Medulla oblongata (tissue), 1 donor: Measurements from ENCODE around the gene PRDM1.

Experiments used
- DNase-seq: peaks from one replicate; pipeline ENCODE4 v3.0.0-alpha.2; 2015; ENCODE audit errors: extremely low spot score

PRDM1 gene

DNA sequence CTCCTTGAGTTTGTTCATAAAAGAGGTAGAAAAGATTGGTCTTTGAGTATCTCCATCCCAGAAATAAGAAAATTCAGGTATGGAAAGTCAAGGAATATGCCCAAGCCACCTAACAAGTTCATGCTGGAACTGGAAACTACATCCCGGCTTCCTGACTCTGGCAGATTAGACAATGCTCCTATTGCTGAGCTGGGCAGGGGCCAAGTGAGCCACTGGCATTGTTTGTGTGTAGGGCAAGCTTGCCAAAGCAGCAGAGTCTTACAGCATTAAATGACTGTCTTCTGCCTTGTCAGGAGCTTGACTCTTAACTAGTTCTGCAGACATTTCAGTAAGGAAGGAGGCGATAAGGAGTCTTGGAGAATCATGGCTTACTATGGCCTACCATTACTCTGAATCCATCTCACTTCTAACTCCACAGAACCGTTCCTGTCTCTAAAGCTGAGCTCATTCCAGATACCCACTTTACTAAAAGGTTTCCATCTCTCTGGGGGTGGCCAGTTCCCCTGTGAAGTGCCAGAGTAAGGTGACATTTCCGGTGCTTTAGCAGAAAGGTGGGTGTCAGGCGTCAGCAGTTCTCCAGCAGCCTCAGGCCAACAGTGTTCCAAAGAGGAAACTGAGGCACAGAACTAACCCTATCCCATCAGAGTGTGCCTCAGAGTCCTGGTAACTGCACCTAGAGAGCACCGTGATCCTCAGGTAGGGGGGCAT lies 30.1 kb downstream of the PRDM1 start:
- DNase-seq, result peak; percentile 93

DNA sequence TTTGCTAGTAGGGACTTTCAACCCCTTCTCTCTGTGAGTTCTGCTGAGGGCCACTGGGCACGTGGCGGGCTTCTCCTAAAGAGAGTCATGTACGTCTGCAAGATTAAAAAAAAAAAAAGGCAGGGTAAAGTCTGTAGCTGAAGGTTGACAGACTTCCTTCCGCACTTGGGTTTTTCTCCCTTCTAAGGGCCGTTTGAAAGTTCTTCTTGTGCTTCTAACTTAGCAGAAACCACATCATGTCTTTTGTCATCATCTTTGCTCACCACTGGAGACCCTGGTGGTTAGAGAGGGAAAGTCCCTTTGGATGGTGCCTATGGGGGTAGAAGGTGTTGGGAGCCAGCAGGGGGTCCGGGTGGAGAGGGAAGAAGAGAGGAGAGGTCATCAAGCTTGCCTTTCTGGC lies 31.4 kb downstream of the PRDM1 start:
- no peak for DNase-seq

DNA sequence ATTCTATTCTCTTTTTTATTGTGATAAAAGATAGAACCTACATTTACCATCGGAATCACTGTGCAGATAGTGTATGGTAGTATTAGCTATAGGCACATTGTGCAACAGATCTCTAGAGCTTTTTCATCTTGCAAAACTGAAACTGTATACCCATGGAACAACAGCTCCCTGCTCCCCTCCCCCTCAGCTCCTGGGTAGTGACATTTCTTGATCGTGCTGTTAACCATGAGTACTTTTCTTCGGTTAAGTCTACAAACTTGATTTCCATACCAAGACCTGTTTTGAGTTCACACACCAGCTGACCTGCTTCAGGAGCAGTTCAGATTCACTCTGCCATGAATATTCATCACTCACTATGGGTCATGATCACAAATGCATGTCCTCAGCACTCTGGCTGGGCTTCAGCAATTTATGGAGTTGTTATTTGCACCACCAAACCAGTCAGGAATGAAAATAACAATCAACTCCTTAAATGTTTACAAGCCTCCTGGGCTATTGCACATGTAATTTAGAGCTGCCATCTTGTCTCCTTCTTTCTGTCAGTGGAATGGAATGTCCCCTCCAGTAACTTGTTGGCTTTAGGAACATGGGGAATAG lies 32.8 kb downstream of the PRDM1 start:
- no peak for DNase-seq

DNA sequence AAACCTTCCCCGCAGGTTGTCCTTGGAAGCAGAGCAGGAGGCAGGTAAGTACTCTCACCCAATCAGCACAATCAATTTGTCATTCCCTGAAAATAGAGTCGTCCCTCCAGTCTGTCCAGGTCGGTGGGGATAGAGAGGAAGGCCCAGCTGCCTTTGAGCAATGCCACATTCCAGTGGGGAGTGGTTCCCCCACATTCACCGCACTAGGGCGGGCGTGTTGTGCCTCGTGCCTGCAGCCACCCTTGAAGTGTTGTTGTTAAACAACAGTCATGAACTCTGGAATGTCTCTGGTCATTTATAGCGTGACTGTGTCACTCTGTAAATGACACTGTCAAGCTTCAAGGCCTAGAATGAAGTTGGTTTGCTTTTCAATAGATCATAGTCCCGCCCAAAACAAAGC lies 33.4 kb downstream of the PRDM1 start:
- DNase-seq, result no peak

DNA sequence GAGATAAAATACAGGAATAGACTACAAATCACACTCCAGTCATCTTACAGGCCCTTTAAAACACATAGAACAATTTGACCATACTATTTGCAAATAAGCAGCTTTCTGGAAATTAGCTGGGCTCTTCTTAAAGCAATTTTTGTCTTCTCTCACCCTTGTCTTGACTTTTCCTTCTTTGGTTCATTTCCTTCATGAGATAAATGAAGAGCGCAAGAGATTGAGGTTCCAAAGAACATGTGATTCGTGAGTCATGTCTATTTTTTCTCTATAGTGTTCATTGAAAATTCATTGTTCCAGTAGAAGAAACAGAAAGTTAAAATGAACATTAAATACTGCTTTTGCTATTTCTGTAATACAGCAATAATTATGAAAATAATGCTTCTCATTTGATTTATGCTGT lies 33.9 kb downstream of the PRDM1 start:
- DNase-seq, result no peak

DNA sequence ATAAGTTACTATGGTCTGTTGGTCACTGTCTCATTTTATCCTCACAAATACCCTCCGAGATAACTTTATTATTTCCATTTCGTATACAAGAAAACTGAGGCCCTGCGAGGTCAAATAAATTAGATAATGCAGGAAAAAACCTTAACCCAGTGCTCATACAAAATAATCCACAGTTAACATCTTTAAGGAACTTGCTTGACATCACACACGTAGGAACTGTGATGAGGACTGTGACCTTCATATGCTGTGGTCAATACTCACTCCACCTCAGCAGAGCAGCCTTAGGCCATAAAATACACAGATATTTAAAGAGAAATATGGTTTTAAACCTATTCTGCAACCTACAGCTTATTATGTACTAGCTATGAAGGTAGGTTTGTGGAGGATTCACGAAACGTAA lies 34.3 kb downstream of the PRDM1 start:
- no peak for DNase-seq

DNA sequence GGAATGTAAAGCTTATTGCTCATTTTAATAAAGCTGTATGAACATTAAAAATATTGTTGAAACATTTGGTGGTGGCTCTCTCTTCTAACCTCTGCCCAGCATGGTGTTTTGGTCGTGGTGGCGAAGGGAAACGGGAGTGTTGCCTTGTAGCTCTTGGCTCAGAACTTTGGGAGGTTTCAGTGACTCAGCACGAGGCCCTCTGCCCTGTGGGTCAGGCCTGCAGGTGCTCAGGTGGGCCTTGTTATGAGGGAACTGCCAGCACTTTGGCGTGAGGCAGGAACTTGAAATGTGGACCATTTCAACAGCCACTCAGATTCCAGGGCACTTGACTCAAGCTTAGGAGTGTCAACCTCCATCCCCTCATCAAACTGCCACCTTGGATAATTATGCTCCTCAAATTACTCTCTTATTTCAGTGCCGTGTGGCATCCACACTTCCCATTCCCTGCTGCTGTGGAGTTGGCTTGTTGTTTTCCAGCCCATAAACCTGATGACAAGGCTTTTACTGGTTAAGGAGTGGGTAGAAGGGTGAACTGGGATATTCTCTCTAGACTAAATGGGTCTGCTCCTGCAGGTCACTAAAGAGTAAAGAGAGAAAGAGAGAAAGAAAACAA lies 36.3 kb downstream of the PRDM1 start:
- no peak for DNase-seq

DNA sequence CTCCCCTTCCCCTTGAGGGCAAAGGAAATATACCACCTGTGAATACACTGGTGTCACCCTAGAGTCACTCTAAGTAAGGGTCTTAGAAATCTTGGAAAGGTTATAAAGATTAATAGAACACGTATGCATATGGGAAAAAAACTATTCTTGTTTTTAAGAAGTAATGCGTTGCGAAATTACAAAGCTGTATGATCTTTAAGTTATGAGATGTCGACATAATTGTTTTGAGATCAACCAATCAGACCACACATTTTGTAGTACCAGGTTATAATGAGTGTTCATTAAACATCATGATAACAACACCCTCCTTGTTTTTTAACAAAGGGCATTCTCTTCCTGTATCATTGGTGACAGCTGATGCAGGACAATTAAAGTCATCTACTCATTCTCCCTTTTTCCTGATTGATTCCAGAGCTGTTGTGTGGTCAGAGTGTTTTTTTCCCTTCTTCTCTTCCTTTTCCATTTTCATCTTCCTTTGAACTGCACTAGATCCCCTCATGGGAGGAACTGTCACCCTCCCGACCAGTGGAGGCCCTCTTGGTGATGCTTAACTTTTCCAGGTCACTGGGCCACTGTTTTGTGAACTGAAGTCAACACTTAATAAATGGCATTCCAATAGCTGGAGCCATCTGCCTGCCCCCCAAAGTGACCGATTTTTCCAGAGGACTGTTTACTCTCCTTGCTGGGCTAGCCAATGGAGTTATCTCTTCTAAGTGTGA lies 37.0 kb downstream of the PRDM1 start:
- DNase-seq, result no peak

DNA sequence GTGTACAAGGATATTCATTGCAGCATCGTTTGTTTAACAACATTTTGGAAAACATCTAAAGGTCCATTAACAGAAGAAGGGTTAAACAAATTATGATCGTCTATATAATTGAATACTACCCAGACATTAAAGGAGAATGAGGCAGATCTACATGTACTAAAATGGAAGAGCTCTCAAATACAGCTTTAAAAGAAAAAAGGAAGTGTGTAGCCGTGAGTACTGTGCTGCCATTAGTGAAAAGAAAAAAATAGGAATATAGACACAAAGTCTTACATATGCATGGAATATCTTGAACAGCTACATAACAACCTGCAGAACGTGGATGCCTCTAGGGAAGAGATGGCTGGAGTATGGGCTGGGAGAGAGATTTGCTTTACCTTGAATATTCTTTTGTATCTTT lies 37.9 kb downstream of the PRDM1 start:
- DNase-seq, result no peak

DNA sequence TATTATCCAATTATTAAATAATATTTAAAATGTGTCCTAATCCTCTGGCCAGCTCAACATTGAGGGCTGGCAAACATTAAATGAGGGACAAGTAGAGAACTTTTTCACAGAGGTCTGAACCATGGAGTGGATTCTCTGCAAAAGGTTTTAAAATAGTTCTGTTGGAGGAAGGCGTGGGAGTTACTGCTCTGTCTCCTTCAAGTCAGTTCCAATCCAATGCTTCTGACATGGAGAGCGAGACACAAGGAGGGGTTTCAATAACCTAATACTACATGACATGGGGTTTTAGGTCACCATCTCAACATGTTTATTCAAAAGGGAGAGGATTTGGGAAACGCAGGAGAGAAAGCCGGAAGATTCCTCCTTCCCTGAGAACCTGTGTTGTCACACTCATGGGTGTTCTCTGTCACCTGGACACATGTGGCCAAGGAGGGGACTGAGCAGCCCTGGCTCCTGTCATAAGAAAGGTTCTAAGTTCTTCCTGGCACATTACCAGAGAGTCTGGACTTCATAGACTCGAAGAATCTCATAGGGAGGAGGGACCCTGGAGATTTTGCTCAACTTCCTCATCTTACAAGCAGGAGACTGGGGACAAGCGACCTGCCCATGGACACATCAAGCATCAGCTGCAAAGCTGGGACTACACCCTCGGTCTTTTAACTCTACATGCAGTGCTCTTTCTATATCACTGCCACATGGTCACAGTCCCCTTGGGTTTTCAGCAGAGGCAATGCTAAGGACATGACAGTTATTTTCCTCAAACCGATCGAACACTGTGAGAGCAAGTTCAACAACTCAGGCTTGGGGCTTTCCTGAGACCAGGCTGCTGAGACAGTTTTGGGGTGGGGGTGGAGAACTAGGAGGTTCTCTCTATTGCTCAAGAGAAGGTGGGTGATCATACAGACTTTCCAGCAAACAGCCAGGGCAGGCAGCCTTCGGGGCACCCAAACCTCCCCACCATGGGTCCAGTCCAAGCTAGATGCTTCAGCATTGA lies 38.6 kb downstream of the PRDM1 start:
- peak; percentile 6 for DNase-seq

DNA sequence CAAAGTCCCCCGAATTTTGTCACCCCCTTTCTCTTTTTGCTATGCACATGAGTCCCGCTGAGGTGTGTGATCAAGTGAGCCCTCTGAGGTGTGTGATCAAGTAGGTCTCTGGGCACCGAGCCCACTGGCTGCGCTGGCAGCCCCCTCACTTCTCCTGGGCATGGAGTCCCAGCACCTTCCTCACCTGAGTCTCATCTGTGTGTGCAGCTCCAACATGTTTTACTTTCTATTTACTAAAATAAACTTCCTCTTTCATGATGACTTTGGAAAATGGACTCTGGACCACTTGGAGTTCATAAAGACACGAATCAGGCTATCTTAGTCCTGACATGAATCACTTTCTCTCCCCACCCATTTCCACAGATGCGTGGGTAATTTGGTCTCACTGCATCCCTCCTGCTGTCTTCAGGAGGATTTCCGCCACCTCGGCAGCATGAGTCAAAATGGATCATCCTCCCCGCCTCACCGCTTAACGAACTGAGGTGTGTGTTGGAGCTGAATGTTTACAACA lies 39.8 kb downstream of the PRDM1 start:
- DNase-seq, result no peak

DNA sequence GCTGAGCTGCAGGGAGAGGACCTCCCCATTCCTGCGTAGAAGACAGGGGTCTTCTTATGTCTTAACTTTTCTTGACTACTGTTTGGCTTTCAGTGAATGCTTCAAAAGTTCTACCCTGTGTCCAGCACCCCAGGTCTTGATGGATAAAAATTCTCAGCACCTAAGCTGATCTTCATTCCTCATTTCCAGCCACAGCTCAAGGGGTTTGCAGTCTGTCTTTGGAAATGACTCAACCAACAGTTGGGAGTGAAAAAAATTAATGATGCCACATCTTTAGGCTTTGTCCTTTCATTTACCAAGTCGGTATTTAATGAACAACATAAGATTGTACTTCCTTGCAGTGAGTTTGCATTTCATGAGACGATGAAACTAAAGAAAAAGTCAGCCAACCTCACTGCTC lies 40.3 kb downstream of the PRDM1 start:
- DNase-seq, result no peak

DNA sequence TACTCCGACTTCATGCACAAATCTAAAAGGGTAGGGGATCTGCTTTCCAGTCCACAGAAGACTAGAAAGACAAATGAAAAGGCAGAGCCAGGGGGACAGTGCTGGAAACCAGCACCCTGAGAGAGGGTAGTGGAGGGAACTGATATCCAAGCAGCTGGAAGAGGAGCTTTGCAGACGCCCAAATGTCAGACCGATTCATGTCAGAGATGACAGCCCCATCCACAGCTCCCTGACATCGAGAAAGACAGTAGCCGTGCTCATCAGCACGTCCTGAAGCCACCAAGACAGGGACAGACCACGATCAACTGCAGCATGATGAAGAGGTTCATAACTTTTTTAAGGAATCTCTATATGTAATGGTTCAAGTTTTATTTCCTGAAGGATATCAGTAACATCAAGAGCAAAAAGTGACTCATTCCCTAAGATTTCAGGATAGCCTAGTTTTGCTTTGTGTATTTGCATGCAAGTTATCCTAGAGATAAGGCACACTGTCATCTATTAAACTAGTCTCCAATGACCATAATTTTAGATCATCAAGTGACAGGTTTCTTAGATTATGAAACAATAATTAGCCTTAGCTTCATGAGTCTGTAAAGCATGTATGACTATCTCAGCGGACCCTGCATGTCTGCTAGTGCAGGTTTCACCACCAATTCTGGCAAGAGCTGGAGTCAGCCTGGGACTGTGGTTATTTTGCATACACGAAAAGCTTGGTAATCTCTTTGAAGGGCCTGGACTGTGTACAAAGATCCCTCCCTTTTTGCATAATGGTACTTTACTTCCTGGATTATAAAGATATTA lies 43.0 kb downstream of the PRDM1 start:
- DNase-seq, result no peak

DNA sequence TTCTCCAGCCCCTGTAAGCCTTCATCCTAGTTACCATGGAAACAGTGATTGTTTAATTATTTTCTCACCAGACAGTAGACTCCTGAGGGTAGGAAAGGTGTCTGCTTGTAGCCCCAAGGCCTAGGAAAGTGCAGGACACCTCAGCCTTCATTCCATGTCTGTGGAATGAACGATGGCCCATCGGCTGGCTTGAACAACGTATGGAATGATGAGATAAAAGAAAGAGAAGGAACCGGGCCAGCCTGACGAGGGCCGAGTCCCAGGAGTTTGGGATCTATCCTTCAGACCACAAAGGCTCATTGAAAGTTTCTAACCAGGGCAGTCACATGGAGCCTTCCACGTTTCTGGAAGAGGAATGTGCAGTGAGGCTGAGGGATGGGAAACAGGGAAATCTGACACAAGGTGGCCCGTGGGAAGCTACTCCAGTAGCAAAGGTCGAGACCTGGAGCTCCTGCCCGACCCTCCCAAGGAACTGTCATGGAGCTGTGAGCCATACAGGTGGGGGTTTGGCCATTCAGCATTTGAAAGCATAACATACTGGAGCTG lies 46.1 kb downstream of the PRDM1 start:
- DNase-seq, result no peak

DNA sequence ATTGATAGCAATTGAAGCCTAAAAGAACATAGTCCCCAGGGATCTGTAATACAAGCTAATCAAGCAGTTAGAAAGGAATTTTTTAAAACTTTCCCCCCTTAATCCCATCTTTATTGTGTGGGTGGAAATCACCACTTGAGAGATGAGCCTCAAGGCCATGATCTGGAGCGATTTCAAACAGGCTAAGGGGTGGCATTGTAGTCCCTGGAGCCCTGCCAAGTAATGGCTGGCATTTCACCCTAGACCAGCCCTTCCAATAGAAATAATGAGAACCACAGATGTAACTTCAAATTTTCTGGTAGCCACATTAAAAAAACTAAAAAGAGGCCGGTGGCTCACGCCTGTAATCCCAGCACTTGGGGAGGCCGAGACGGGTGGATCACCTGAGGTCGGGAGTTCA lies 46.9 kb downstream of the PRDM1 start:
- no peak for DNase-seq

DNA sequence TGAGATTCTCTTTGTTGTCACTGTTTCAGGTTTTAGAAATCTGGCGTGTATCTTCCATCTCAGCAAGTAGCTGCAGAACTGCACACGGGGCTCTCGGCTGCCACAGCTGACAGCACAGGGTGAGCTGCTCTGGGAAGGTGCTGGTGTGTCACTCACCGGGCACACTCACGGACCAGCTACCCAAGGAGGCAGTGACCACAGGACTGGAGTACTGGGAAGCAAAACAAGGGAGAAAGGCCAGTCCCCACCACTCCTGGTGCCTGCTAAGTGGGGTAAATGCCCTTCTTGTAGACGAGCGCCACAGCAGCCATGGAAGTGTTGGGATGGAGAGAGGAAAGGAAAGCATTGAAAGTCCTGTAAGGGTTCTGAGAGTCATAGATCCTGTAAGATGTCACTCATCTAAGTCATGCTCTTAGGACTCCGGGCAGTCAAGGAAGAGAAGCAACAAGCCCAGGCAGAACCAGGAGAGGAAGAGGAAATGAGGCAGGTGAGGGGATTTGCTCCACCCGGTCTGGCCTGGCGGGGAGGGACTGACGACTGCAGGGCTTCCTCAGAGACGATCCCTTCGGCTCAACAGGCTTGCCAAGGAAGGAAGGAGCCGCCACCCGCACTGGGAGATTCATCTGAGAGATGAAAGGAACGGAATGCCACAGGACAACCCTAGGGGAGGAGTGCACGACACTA lies 48.1 kb downstream of the PRDM1 start:
- DNase-seq, result no peak

DNA sequence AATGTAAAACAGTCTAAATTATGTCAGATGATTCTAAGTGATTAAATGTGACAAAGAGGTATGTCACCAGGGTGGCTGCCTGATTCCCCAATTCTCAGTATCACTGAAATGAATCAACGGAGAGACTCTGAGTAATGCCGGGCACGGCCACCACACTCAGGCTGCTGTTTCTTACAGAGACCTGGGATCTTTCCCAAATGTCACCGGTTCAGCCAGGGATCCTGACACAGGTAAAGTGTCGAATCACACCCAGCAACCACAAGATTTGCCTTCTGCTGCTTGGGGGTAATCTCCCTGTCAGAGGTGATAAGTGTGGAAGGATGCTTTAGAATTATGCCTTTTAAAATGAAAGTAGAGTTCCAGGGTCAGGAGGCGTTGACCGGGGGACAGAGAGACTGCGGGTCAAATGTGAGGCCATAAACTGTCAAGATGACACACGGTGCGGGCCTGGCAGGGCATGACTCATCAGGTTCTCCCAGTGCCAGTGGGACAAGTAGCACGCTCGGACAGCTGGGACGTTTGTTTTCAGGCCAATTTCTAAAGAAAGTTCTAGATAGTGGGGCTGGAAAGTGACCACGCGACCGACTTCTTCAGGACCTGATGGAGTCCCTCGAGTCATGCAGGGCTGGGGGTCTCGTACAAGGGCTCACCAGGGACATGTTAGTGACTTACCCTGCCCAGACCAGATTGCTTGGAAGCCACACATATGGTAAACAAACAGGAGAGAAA lies 48.9 kb downstream of the PRDM1 start:
- no peak for DNase-seq

DNA sequence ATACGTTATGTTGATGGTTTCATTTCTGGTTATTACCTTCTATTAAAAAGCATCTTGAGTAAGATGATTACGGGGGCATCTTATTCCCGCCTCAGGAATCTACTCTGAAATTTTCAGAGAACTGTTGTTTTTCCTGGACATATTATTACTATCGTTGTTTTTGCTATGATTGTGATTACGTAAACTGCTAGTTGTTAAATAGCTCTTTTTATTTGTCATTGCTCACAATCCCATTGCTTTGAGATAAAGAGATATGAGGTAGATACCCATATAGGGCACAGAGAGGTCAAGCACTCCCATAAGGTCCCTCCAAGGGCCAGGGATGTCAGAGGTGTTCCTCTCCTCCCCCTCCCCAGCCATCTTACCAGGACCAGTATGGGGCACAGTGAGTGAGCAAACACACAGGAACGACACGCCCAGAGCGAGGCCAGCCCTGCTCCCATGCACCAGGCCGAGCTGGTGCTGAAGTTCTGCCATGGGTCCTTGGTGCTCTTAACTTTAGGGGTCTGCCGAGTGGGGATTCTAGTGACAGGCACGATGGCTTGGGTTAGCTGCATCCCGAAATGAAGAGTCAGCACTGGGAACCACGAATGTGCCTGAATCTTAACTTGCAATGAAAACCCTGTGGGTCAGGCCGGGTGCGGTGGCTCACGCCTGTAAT lies 49.9 kb downstream of the PRDM1 start:
- no peak for DNase-seq
